ENCODE measurements around the gene ATP2A3.

Gene ATP2A3

DNA sequence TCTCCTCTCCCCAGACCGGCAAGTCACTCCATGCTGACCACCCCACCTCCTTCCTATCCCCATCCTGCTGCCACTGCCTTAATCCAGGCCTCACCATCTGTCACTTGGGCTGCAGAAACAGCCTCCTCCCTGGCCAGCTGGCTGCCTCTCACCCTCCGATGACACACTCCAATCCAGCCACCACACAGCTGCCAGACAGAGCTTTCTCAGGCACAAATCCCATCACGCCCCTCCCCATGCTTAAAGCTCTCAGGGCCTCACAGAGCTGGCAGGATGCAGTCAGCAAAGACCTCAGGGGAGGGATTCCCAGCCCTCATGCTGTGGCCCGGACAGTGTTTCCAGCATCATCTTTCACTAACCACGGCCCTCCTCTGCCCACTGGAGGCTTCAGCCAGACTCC, 85.1 kb downstream of the ATP2A3 start:
- TF ChIP-seq, protein P1, sequence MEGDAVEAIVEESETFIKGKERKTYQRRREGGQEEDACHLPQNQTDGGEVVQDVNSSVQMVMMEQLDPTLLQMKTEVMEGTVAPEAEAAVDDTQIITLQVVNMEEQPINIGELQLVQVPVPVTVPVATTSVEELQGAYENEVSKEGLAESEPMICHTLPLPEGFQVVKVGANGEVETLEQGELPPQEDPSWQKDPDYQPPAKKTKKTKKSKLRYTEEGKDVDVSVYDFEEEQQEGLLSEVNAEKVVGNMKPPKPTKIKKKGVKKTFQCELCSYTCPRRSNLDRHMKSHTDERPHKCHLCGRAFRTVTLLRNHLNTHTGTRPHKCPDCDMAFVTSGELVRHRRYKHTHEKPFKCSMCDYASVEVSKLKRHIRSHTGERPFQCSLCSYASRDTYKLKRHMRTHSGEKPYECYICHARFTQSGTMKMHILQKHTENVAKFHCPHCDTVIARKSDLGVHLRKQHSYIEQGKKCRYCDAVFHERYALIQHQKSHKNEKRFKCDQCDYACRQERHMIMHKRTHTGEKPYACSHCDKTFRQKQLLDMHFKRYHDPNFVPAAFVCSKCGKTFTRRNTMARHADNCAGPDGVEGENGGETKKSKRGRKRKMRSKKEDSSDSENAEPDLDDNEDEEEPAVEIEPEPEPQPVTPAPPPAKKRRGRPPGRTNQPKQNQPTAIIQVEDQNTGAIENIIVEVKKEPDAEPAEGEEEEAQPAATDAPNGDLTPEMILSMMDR (IDR thresholded peaks at IDR 0.05; ENCODE audit: insufficient read depth, missing control alignments): no peak
- DNase-seq (ENCODE audit: insufficient read length, low spot score) (peak; percentile 99), FAIRE-seq (peak; percentile 90)

DNA sequence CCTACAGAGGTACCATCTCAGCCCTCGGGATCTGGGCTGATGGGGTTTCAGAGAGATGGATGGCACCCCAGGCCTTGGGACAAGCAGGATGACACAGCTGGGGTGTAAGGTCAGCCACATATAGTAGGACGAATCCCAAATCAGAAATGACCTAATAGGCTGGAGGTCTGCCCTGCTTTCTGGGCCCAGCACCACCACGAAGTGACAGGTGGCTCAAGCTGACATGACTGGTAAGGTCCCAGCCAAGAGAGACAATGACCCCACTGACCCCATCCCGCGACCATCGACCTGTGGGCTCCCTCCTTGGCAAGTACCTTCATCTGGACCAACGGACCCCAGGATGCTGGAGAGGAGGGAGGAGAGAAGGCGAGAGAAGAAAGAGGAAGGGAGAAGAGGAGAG, 87.0 kb downstream of the ATP2A3 start:
- DNase-seq (ENCODE audit: insufficient read length, low spot score) (no peak), FAIRE-seq (no peak)
- TF ChIP-seq, protein P1 (IDR thresholded peaks at IDR 0.05; ENCODE audit: insufficient read depth, missing control alignments): no peak

DNA sequence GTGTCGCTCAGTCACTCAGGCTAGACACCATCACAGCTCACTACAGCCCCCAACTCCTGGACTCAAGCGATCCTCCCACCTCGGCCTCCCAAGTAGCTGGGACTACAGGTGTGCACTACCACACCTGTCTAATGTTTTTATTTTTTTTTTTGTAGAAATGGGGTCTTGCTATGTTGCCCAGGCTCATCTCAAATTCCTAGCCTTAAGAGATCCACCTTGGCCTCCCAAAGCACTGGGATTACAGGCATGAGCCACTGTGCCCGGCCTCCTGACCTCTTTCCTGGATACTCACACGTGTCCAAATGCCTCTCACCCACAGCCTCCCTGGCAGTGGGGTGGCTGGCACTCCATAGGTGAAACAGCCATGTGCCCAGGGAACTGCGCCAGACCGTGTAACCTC, 88.9 kb downstream of the ATP2A3 start:
- FAIRE-seq (no peak), DNase-seq (ENCODE audit: insufficient read length, low spot score) (no peak)
- TF ChIP-seq, protein P1 (IDR thresholded peaks at IDR 0.05; ENCODE audit: insufficient read depth, missing control alignments): no peak

Data from D721Med (cell line).